HG02623 (cell line): ENCODE results near the gene VWA3A.
"Not testable (repeated sequence)": the region's sequence is repeated elsewhere in the genome, so short reads cannot be mapped to it uniquely, and the experiment has no call there.

Experiments used
- ATAC-seq: cut with Tn5 transposase; IDR thresholded peaks from one replicate; pipeline ENCODE4 v1.9.1; 2021; ENCODE audit warnings: moderate library complexity; ENCODE audit not compliant: unreplicated experiment

VWA3A gene

GRCh38 chr16:22092143-22092933 lies at the start of gene VWA3A:
Gene VWA3A (plus strand): TSS chr16:22092541. CDS start chr16:22092638, 97 bp downstream.
- no peak for ATAC-seq

GRCh38 chr16:22043882-22044281 lies 48.5 kb upstream of the VWA3A start:
- ATAC-seq, result not testable (repeated sequence)

GRCh38 chr16:22045888-22046287 lies 46.5 kb upstream of the VWA3A start:
- ATAC-seq, result not testable (repeated sequence)

- ATAC-seq, result no peak
Observed at GRCh38 chr16:22050963-22051362, 41.4 kb upstream of the VWA3A start.

- no peak for ATAC-seq
Observed at GRCh38 chr16:22052980-22053379, 39.4 kb upstream of the VWA3A start.

- no peak for ATAC-seq
Observed at GRCh38 chr16:22053921-22054341, 38.4 kb upstream of the VWA3A start.

- no peak for ATAC-seq
Observed at GRCh38 chr16:22054847-22055590, 37.3 kb upstream of the VWA3A start.

- ATAC-seq, result no peak
Observed at GRCh38 chr16:22055881-22056280, 36.5 kb upstream of the VWA3A start.

- no peak for ATAC-seq
Observed at GRCh38 chr16:22063888-22064467, 28.4 kb upstream of the VWA3A start.

GRCh38 chr16:22065252-22065651 lies 27.1 kb upstream of the VWA3A start:
- ATAC-seq, result no peak

- no peak for ATAC-seq
Observed at GRCh38 chr16:22070361-22071330, 21.7 kb upstream of the VWA3A start.

- ATAC-seq, result no peak
Observed at GRCh38 chr16:22071331-22071910, 20.9 kb upstream of the VWA3A start.

GRCh38 chr16:22073350-22073749 lies 19.0 kb upstream of the VWA3A start:
- no peak for ATAC-seq

- no peak for ATAC-seq
Observed at GRCh38 chr16:22075043-22075757, 17.1 kb upstream of the VWA3A start.

- no peak for ATAC-seq
Observed at GRCh38 chr16:22075776-22076175, 16.6 kb upstream of the VWA3A start.

GRCh38 chr16:22077700-22078313 lies 14.5 kb upstream of the VWA3A start:
- no peak for ATAC-seq

- ATAC-seq, result no peak
Observed at GRCh38 chr16:22078656-22079055, 13.7 kb upstream of the VWA3A start.

- no peak for ATAC-seq
Observed at GRCh38 chr16:22081050-22081449, 11.3 kb upstream of the VWA3A start.

- ATAC-seq, result no peak
Observed at GRCh38 chr16:22086440-22086839, 5.9 kb upstream of the VWA3A start.
